ENCODE data around the gene WFS1.

DNA sequence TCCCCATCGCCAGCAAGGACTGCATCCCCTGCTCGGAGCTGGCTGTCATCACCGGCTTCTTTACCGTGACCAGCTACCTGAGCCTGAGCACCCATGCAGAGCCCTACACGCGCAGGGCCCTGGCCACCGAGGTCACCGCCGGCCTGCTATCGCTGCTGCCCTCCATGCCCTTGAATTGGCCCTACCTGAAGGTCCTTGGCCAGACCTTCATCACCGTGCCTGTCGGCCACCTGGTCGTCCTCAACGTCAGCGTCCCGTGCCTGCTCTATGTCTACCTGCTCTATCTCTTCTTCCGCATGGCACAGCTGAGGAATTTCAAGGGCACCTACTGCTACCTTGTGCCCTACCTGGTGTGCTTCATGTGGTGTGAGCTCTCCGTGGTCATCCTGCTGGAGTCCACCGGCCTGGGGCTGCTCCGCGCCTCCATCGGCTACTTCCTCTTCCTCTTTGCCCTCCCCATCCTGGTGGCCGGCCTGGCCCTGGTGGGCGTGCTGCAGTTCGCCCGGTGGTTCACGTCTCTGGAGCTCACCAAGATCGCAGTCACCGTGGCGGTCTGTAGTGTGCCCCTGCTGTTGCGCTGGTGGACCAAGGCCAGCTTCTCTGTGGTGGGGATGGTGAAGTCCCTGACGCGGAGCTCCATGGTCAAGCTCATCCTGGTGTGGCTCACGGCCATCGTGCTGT is 31.5 kb downstream of the WFS1 start:
- TF ChIP-seq, protein P1, sequence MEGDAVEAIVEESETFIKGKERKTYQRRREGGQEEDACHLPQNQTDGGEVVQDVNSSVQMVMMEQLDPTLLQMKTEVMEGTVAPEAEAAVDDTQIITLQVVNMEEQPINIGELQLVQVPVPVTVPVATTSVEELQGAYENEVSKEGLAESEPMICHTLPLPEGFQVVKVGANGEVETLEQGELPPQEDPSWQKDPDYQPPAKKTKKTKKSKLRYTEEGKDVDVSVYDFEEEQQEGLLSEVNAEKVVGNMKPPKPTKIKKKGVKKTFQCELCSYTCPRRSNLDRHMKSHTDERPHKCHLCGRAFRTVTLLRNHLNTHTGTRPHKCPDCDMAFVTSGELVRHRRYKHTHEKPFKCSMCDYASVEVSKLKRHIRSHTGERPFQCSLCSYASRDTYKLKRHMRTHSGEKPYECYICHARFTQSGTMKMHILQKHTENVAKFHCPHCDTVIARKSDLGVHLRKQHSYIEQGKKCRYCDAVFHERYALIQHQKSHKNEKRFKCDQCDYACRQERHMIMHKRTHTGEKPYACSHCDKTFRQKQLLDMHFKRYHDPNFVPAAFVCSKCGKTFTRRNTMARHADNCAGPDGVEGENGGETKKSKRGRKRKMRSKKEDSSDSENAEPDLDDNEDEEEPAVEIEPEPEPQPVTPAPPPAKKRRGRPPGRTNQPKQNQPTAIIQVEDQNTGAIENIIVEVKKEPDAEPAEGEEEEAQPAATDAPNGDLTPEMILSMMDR (IDR thresholded peaks at IDR 0.05; ENCODE audit: poor library complexity) = no peak
- TF ChIP-seq EZH2 (IDR thresholded peaks at IDR 0.05; ENCODE audit: borderline replicate concordance) = no peak
